Activated T-cell treated with anti-CD3 and anti-CD28 coated beads, Interleukin-2, amount 50 U/mL, for 4 hours (primary cell): ENCODE data around the gene STAP2. TPM values are rescaled to one million over a fixed set of nuclear protein-coding genes. Genes with fewer than 3 reads are reported as not detected.

ENCODE experiments used
- ATAC-seq, 2 donors: fragments of 200-7000 bp; cut with Tn5 transposase; one replicate each; pipeline ENCODE4 v1.10.0; 2021
- DNase-seq: peaks from one replicate; pipeline ENCODE4 v3.0.0-alpha.2; 2020
- H3K27me3 Mint-ChIP-seq: one replicate; pipeline ENCODE4 v1.8.0; 2021; ENCODE audit warnings: low read depth, mixed read lengths
- H3K36me3 Mint-ChIP-seq: one replicate; pipeline ENCODE4 v1.8.0; 2022; ENCODE audit warnings: mixed read lengths; ENCODE audit not compliant: insufficient read depth
- H3K4me1 Mint-ChIP-seq: one replicate; pipeline ENCODE4 v1.8.0; 2021; ENCODE audit warnings: low read depth, mixed read lengths
- H3K4me3 Mint-ChIP-seq: one replicate; pipeline ENCODE4 v1.8.0; 2021; ENCODE audit warnings: mild to moderate bottlenecking, moderate library complexity, mixed read lengths
- H3K9me3 Mint-ChIP-seq: one replicate; pipeline ENCODE4 v1.8.0; 2021; ENCODE audit warnings: mixed read lengths
- total RNA-seq, 3 donors: library from RNA; stranded (reverse); gene quantifications; one replicate each; pipeline ENCODE4 v1.2.1, GENCODE V29; 2021

The STAP2 gene
- total RNA-seq, 3 donors from 2014 or later, result 11.1 to 13.2 (median 12.8) TPM

DNA sequence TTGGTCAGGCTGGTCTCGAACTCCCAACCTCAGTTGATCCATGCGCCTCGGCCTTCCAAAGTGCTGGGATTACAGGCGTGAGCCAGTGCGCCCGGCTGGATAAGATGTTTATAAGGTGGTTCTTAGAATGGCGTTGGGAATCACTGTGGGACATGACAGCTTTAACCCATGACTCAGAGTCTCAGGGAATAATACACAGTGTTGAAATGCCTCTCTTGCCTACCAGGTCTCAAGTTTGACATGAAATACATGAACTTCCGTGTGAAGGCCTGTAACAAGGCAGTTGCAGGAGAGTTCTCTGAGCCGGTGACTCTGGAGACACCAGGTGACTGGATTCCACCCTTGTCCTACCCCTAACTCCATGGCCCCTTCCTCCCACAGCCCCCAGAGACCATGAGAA, 21.7 kb downstream of the STAP2 start:
- ATAC-seq (no peak), DNase-seq (no peak)
- Mint-ChIP-seq H3K9me3 (peaks cover 5% of the 10 kb centered on the region), H3K27me3 (no peaks in the 10 kb centered on the region), H3K4me1 (no peaks in the 10 kb centered on the region), H3K36me3 (no peaks in the 10 kb centered on the region), H3K4me3 (no peak overlapping the region)

DNA sequence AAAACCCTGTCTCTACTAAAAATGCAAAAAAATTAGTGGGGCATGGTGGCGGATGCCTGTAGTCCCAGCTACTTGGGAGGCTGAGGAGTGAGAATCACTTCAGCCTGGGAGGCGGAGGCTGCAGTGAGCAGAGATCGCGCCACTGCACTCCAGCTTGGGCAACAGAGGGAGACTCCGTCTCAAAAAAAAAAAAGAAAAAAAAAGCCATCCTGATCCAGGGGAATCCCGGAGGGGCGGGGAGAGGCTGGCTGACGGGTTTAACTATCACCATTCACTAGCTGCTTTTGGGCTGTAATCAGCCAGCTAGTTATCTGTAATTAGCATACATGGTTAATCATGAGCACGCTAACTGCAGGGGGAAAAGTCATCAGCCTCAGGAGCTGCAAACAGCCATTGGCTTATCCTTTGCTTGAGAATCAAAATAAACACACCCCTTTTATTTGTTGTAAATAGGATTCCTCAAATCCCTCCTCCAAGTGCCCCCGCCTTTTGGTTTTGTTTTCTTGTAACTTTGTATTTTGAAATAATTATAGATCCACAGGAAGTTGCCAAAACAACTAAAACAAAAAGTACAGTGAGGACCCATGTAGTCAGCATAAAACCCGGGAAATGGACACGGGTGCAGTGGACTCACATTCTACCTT, 24.7 kb downstream of the STAP2 start:
- Mint-ChIP-seq H3K27me3 (no peaks in the 10 kb centered on the region), H3K9me3 (no peaks in the 10 kb centered on the region), H3K4me1 (no peaks in the 10 kb centered on the region), H3K4me3 (no peak overlapping the region), H3K36me3 (no peaks in the 10 kb centered on the region)
- ATAC-seq (no peak), DNase-seq (no peak)

DNA sequence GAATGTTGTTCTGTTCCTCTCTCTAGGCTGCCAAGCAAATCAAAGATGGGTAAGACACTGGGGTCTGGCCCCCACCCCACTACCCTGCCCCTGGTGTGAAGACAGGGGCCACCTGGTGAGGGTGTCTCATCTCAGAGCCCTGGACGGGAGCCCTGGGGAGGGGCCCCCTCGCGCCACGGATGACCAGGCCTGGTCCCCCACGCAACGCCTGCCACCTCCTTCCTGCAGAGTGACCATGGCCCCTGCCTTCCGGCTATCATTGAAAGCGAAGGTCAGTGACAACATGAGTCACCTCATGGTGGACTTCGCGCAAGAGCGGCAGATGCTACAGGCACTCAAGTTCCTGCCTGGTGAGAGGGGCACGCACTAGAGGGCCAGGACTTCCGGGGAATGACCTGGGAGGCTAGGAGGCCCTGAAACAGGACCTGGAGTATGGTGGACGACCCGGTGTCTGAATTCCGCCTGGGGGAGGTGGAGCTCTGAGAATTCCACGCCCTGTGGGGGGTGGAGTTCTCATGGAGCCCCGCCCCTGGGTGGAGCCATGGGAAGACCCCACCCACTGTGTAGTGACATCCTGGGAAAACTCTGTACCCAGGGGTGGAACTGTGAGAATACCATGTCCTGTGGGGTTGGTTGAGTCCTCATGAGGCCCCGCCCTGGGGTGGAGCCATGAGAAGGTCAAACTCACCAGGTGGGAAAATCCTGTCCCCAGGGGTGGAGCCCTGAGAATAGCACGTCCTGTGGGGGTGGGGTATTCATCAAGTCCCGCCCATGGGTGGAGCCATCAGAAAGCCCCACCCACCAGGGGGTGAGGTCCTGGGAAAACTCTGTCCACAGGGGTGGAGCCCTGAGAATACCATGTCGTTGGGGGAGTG, 28.1 kb downstream of the STAP2 start:
- H3K36me3 Mint-ChIP-seq, result no peaks in the 10 kb centered on the region
- H3K4me3 Mint-ChIP-seq, result no peak overlapping the region
- peaks cover 2% of the 10 kb centered on the region for H3K27me3 Mint-ChIP-seq
- peak; percentile 43 to 51 for ATAC-seq
- no peak for DNase-seq
- H3K9me3 Mint-ChIP-seq, result no peaks in the 10 kb centered on the region
- no peaks in the 10 kb centered on the region for H3K4me1 Mint-ChIP-seq

DNA sequence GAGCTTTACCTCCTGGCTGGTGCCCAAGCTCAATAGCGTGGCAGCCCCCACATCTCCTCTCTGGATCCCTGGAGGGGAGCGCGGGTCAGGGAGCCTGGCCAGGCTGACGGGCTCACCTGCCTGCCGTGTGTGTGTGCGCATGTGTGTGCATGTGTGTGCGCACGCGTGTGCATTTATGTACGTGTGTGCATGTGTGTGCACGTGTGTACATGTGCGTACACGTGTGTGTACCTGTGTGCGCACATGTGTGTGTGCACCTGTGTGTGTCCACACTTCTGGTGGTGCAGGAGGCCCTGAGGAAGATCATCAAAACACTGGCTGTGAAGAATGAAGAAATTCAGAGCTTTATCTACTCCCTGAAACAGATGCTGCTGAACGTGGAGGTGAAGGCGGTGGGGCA, 33.0 kb downstream of the STAP2 start:
- ATAC-seq, result no peak
- peaks cover 9% of the 10 kb centered on the region for H3K27me3 Mint-ChIP-seq

DNA sequence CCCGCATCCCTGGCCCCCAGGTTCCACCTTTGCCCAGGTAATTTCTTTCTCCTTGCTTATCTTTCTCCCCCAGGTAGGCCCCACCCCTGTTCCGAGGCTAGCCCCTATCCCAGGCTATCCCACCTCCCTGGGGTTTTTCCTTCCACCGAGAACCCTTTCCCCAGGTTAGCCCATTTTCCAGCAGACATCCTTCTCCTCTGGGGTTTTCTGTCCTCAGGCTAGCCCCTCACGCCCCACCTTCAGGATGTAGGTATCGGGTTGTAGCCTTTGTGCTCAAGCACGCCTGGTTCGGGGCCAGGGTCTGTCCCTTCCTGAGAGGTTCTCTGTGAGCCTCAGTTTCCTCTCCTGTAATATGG, 33.4 kb downstream of the STAP2 start:
- no peak for ATAC-seq
- Mint-ChIP-seq H3K36me3 (no peaks in the 10 kb centered on the region), H3K27me3 (peaks cover 9% of the 10 kb centered on the region), H3K4me3 (peak overlapping the region; percentile 38), H3K9me3 (no peaks in the 10 kb centered on the region), H3K4me1 (peaks cover 25% of the 10 kb centered on the region)
- no peak for DNase-seq

More for the DNA sequence above, 33.0 kb downstream of the STAP2 start:
- Mint-ChIP-seq H3K4me3 (peak overlapping the region; percentile 38), H3K9me3 (no peaks in the 10 kb centered on the region), H3K4me1 (peaks cover 22% of the 10 kb centered on the region), H3K36me3 (no peaks in the 10 kb centered on the region)
- DNase-seq, result no peak

DNA sequence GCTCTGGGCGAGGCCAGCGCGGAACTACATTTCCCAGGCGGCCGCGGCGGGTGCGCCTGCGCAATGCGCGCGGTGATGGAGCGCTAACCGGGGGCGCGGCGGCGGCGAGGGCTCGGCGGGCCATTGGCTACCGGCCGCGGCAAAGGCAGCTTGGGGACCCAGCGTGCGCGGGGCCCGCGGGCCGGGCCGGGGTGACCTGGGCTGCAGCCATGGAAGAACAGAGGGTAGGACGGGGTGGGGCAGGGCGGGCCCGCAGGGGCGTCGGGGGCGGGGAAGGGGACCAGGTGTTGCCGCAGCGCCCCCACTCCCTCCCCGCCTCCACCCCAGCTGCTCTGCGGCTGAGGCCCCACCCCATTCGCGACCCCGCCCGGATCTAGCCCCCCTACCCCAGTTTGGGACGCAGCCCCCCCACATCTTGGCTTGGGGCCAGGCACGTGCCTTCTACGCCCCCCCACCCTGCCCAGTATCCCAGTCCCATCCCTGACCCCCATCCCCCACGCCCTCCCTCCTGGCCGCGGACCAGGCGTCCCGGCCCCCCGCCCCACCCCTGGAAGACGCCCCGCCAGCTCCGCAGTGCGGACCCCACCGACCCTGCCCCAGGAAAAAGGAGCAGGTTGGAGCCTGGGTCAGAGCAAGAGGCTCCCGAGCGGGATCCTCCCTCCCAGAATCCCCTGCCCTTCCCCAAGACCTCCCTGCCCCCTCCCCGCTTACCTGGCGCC, 33.9 kb downstream of the STAP2 start, which contains the start of gene FSD1:
Gene FSD1 (plus strand): TSS at position 61 of the 719 bp plus-strand sequence. CDS start 149 bp downstream, at position 210.
- Mint-ChIP-seq H3K4me1 (peaks cover 25% of the 10 kb centered on the region), H3K27me3 (peaks cover 9% of the 10 kb centered on the region), H3K36me3 (no peaks in the 10 kb centered on the region), H3K9me3 (no peaks in the 10 kb centered on the region), H3K4me3 (peak within 1 kb of the TSS; percentile 56)
- ATAC-seq (peak; percentile 93 to 95), DNase-seq (peak; percentile 54)

DNA sequence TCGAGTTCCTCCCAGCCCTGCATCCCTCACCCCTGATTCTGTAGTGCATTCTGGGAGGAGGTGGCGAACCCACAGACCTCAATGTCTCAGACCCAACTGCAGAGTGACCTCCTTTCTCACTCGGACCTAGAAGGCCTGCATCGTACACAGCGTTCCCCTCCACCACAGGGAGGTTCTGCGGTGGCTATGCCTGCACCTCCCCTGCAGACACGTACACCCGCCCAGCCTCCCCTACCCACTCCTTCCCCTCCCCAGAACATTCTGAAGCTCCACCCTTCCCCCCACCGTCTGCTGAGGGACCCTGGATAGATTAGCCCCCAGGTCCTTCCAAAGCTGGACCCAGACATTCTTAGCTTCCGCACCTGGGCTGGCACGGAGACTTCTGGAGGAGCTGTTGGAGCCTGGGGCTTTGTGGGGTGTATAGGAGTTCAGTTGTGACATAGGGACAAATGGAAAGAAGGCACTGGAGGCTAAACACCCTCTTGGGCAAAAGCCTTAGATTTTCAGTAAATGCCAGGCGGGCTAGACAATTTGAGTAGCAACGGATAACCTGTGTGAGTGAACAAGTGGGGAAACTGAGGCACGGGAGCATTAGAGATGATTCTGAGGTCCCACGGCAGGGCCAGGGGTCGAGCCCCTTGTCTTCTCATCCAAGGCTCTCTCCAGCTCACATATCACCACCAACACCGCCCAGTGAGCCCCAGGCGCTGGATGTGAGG, 34.6 kb downstream of the STAP2 start:
- no peaks in the 10 kb centered on the region for H3K36me3 Mint-ChIP-seq
- DNase-seq (no peak), ATAC-seq (no peak)
- peaks cover 25% of the 10 kb centered on the region for H3K4me1 Mint-ChIP-seq
- peaks cover 9% of the 10 kb centered on the region for H3K27me3 Mint-ChIP-seq
- H3K4me3 Mint-ChIP-seq, result peak overlapping the region; percentile 56
- H3K9me3 Mint-ChIP-seq, result no peaks in the 10 kb centered on the region

DNA sequence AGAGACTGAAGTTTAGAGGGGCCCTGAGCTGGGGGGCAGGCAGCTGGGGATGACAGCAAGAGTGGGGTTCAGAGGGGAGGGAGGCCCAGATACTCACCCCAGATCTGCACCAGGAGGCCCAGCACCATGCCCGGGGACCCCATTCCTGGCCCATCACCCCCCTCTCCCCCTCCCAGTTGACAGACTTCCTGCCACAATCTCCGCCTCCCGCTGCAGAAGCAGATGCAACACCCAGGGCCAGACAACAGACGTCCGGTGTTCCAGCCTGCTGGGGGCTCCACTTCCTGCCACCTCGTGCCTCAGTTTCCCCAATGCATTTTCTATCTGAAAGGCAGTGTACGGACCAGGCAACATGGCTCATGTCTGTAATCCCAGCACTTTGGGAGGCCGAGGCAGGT, 36.4 kb downstream of the STAP2 start, which contains the start of gene TMIGD2:
Gene TMIGD2 (minus strand): TSS at position 147 of the 398 bp plus-strand sequence. CDS start 4 bp downstream, at position 143.
- Mint-ChIP-seq H3K9me3 (no peaks in the 10 kb centered on the region), H3K36me3 (no peaks in the 10 kb centered on the region), H3K4me1 (peaks cover 27% of the 10 kb centered on the region), H3K4me3 (peak within 1 kb of the TSS; percentile 64), H3K27me3 (peaks cover 9% of the 10 kb centered on the region)
- ATAC-seq (no peak), DNase-seq (no peak)

DNA sequence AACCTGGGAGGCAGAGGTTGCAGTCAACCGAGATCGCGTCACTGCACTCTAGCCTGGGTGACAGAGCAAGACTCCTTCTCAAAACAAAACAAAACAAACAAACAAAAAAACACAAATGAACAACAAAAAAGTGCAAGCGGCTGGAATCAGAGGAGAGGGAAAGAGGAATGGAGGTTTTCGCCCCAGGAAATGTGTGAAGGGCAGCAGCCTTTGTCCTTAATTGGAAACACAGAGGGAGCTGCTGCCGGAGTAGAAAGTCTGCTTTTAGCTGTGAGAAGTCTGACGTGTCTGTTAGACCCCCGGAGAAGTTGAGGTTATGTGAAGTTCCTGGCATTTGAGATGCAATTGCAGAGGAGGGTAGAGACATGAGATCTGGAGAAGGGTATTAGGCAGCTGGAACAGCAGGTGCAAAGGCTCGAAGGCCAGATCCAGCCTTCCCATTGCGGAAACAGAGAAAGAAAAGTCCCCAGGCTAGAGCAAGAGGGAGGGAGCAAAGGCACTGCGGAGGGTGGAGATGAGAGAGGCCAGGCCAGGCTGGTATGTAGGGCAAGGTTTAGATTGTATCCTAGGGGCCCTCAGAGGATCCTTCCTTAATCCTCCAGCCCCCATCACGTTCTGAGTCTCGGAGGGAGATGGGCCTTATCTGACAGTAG, 36.9 kb downstream of the STAP2 start:
- no peak for DNase-seq
- no peaks in the 10 kb centered on the region for H3K36me3 Mint-ChIP-seq
- H3K27me3 Mint-ChIP-seq, result peaks cover 9% of the 10 kb centered on the region
- no peaks in the 10 kb centered on the region for H3K9me3 Mint-ChIP-seq
- H3K4me1 Mint-ChIP-seq, result peaks cover 27% of the 10 kb centered on the region
- peak overlapping the region; percentile 64 for H3K4me3 Mint-ChIP-seq
- ATAC-seq, result no peak

DNA sequence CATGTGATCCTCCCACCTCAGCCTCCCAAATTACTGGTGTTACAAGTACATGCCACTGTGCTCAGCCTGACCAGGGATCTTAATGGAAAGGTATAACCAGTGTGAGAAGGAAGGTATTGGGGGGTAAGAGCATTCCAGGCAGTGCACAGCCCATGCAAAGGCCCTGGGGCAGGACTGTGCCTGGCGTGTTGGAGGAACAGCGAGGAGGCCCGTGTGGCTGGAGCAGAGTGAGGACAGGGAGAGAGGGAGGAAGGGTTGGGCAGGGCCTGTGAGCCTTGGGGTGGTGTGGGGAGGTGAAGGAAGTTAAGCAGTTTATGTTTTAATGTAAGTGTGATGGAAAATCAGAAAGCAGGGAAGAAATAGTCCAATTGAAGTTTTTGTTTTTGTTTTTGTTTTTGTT, 38.0 kb downstream of the STAP2 start:
- H3K9me3 Mint-ChIP-seq, result no peaks in the 10 kb centered on the region
- H3K27me3 Mint-ChIP-seq, result peaks cover 7% of the 10 kb centered on the region
- H3K36me3 Mint-ChIP-seq, result no peaks in the 10 kb centered on the region
- ATAC-seq (no peak), DNase-seq (no peak)
- H3K4me1 Mint-ChIP-seq, result peaks cover 27% of the 10 kb centered on the region
- H3K4me3 Mint-ChIP-seq, result no peak overlapping the region

DNA sequence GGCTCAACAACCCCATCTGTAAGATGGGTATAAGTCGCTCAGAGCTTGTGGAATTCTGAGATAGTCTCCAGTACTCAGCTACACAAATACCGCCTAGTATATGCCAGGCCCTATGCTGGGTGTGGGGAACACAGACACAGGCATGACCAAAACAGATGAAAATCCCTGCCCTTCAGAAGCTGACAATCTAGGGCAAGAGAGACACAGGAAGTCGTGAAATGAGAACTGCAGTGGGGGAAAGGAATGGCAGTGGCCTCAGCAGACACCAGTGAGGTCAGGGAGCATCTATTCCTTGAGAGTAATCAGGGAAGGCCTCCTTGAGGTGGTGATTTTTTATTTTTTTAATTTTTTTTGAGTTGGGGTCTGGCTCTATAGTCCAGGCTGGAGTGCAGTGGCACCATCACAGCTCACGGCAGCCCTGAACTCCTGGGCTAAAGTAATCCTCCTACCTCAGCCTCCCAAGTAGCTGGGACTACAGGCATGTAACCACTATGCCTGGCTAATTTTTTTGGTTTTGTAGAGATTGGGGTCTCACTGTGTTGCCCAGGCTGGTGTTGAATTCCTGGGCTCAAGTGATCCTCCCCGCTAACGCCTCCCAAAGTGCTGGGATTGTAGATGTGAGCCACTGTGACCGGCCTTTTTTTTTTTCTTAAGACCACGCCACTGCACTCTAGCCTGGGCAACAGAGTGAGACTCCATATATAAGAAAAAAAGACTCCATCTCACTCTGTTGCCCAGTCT, 39.6 kb downstream of the STAP2 start:
- Mint-ChIP-seq H3K4me3 (no peak overlapping the region), H3K9me3 (no peaks in the 10 kb centered on the region)
- no peak for DNase-seq

DNA sequence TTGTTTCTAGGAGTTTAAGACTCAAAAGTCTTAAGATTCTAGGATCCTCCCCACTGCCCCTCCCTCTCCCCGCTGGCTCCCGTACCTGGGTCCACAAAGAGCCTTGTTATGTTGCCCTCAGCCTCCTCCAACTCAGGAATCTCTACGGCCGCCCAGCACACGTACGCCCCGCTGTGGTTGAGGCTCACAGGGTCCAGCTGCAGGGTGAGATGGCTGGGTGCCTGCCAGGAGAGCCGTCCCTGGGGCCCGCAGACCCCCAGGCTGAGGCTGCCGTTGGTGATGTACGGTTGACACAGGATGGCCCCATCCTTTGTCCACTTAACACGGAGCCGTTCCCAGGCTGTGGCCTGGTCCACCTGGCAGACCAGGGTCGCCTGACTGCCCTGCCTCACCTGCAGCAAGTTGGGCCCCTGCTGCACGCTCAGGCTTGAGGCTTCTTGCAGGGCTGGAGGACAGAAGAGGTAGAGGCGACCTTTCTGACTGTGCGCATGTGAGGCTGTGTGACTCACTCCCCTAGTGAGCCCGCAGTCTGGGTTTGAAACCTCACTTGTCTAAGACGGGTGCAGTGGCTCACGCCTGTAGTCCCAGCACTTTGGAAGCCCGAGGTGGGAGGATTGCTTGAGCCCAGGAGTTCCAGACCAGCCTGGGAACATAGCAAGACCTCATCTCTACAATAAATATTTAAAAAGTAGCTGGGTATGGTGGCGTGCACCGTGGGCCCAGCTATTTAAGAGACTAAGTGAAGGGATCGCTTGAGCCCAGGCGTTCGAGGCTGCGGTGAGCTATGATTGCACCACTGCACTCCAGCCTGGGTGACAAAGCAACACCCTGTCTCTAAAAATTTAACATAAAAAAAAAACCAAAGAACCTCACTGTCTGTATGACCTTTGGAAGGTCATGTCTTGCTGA, 40.5 kb downstream of the STAP2 start:
- no peak for DNase-seq
- peak; percentile 90 to 91 for ATAC-seq
- H3K4me1 Mint-ChIP-seq, result peaks cover 19% of the 10 kb centered on the region
- peaks cover 5% of the 10 kb centered on the region for H3K27me3 Mint-ChIP-seq
- no peak overlapping the region for H3K4me3 Mint-ChIP-seq
- no peaks in the 10 kb centered on the region for H3K9me3 Mint-ChIP-seq
- no peaks in the 10 kb centered on the region for H3K36me3 Mint-ChIP-seq

More for the DNA sequence above, 39.6 kb downstream of the STAP2 start:
- H3K4me1 Mint-ChIP-seq, result peaks cover 23% of the 10 kb centered on the region
- peaks cover 5% of the 10 kb centered on the region for H3K27me3 Mint-ChIP-seq
- H3K36me3 Mint-ChIP-seq, result no peaks in the 10 kb centered on the region
- no peak for ATAC-seq
